Jurkat, Clone E6-1 (cell line): ENCODE measurements around the gene YARS2. TPM values are rescaled to one million over a fixed set of nuclear protein-coding genes. Genes with fewer than 3 reads are reported as not detected.

Experiments used
- DNase-seq: peaks from one replicate; pipeline ENCODE4 v3.0.0-alpha.2; 2011; ENCODE audit warnings: low read depth, low spot score
- H3K4me3 ChIP-seq: 2 replicates; pipeline ENCODE4 v1.5.1; 2011; ENCODE audit warnings: mild to moderate bottlenecking, low read length, control low read depth, moderate library complexity
- polyA plus RNA-seq: library from polyadenylated mRNA; unstranded; fragments of >200 nt; gene quantifications from one replicate; pipeline ENCODE4 v1.2.1, GENCODE V29; 2012; ENCODE audit warnings: missing spikeins; ENCODE audit not compliant: insufficient read length, insufficient read depth

Gene YARS2
- polyA plus RNA-seq = 46.5 TPM

GRCh38 chr12:32755654-32756475 lies at the start of gene YARS2:
Gene YARS2, minus strand, starts transcription at chr12:32755897. Its CDS starts 23 bp downstream, at chr12:32755874.
- peak within 1 kb of the TSS; percentile 96 for H3K4me3 ChIP-seq
- peak; percentile 98 for DNase-seq

DNA sequence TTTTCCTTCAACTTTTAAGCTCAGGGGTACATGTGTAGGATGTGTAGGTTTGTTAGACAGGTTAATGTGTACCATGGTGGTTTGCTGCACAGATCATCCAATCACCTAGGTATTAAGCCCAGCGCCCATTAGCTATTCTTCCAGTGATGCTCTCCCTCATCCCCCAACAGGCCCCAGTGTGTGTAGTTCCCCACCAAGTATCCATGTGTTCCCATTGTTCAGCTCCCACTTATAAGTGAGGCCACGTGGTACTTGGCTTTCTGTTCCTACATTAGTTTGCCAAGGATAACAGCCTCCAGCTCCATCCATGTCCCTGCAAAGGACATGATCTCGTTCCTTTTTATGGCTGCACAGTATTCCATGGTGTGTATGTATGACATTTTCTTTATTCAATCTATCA lies 48.6 kb upstream of the YARS2 start:
- no peak for DNase-seq
- no peak overlapping the region for H3K4me3 ChIP-seq

- no peak overlapping the region for H3K4me3 ChIP-seq
- DNase-seq = no peak
Measured at GRCh38 chr12:32801269-32801980, 45.7 kb upstream of the YARS2 start.

DNA sequence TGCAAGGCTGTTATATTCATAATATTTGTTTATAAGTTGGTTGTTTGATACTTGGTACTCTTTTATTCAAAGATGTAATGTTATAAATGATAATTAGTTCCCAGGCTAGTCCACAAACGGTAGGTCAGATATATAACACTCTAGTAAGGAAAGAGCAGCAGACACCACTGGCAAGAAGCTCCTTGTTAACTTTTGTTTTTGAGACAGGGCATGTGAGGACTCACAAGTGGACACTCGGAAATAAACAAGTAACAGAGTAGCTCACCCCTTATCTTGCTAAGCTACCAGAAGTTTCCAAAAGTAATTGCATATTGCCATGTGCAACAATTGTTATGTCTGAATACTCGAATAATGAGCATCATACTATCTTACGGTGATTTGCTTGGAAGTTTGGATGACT lies 38.6 kb upstream of the YARS2 start:
- H3K4me3 ChIP-seq = no peak overlapping the region
- DNase-seq = no peak

- DNase-seq = no peak
- H3K4me3 ChIP-seq = no peak overlapping the region
Measured at GRCh38 chr12:32789916-32790315, 34.2 kb upstream of the YARS2 start.

GRCh38 chr12:32789446-32789845 lies 33.7 kb upstream of the YARS2 start:
- DNase-seq = no peak
- no peak overlapping the region for H3K4me3 ChIP-seq

- H3K4me3 ChIP-seq = no peak overlapping the region
- no peak for DNase-seq
Measured at GRCh38 chr12:32788405-32788804, 32.7 kb upstream of the YARS2 start.

GRCh38 chr12:32785557-32785956 lies 29.9 kb upstream of the YARS2 start:
- no peak for DNase-seq
- no peak overlapping the region for H3K4me3 ChIP-seq

GRCh38 chr12:32783029-32783428 lies 27.3 kb upstream of the YARS2 start:
- DNase-seq = no peak
- no peak overlapping the region for H3K4me3 ChIP-seq

- no peak for DNase-seq
- H3K4me3 ChIP-seq = no peak overlapping the region
Measured at GRCh38 chr12:32780071-32780470, 24.4 kb upstream of the YARS2 start.

DNA sequence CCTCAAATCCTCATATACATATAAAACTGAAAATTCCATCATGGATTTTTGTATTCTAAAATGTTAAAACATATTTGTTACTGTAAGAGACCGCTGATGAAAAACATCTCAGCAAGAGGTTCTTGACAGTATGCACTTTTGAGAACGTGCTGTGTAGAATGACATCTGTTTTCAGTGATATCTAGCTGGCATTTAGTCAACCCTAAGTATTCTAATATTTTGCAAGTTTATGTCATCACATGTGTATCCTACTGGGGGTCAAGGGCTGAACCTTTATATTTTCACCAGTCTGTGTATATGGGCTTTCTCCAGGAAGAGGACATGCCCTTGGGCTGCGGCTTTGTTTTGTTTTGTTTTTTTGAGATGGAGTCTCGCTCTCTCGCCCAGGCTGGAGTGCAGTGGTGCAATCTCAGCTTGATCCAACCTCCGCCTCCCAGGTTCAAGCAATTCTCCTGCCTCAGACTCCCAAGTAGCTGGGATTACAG lies 22.0 kb upstream of the YARS2 start:
- no peak overlapping the region for H3K4me3 ChIP-seq
- DNase-seq = no peak

- no peak for DNase-seq
- no peak overlapping the region for H3K4me3 ChIP-seq
Measured at GRCh38 chr12:32777159-32777558, 21.5 kb upstream of the YARS2 start.

- H3K4me3 ChIP-seq = no peak overlapping the region
- DNase-seq = no peak
Measured at GRCh38 chr12:32776258-32776657, 20.6 kb upstream of the YARS2 start.

GRCh38 chr12:32773691-32774090 lies 18.0 kb upstream of the YARS2 start:
- no peak for DNase-seq
- H3K4me3 ChIP-seq = no peak overlapping the region

DNA sequence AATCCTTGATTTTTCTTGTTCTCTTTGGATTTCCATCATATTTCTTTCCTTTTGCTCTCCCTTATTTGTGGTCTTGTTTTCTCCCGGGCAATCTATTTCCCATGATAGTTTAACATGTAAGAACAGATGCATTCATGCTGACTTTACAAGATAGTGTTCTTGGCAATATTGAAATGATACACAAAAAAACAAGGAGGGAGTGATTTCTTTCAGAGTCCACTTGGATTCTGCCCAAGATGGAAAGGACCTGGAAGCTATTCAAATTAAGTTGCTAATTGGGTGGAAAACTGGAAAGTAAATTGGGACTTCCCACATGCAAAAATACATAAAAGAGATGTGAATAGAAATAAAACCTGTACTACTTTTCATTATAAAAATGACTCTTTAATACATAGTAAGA lies 14.4 kb upstream of the YARS2 start:
- DNase-seq = no peak
- H3K4me3 ChIP-seq = no peak overlapping the region

DNA sequence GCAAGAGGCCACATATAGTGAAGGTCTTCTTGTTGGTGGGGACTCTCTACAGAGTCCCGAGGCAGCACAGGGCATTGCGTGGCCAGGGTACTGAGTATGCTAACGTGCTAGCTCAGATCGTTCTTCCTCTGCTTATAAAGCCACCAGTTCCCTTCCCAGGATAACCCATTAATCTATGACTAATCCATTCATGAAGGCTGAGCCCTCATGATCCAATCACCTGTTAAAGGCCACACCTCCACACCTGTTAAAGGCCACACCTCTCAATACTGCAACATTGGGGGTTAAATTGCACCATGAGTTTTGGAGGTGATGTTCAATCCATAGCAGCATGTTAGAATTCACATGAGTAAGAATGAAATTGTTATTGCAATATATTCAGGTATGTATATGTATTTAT lies 12.8 kb upstream of the YARS2 start:
- no peak for DNase-seq
- no peak overlapping the region for H3K4me3 ChIP-seq

GRCh38 chr12:32765906-32766305 lies 10.2 kb upstream of the YARS2 start:
- DNase-seq = no peak
- no peak overlapping the region for H3K4me3 ChIP-seq

DNA sequence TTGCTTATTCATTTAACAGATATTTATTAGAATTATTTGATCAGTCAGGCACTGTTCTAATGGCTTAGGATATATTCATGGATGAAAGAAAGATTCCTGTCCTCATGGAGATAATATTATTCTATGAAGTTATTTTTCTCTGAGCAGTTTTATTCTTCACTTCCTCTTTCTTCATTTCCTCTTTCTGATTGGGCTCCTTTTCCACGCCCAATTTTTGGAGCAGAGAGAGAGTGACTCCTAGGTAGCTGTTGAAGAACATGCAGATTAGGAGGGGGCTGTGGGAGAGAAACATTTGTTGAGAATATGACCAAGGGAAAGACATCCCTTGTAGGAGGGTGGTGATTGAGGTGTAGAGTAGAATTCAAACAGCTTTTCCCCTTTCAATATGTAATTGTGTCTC lies 6.0 kb upstream of the YARS2 start:
- no peak for DNase-seq

DNA sequence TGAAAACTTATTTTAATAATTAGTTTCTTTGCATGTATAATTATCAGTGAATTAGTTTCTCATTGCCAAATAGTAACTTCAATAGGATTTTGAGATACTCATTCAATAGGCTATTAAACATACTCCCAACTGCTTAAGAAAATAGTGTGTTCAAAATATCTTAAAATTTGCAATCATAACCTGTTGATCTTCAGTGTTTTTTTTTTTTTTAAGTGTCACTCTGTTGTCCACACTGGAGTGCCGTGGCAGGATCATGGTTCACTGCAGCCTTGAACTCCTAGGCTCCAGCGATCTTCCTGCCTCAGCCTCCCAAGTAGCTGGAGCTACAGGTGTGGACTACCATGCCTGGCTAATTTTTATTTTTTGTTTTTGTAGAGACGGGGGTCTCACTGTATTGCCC lies 1.5 kb upstream of the YARS2 start:
- no peak overlapping the region for H3K4me3 ChIP-seq
- no peak for DNase-seq

More for the DNA sequence above, 6.0 kb upstream of the YARS2 start:
- no peak overlapping the region for H3K4me3 ChIP-seq

GRCh38 chr12:32756476-32757066 lies 874 bp upstream of the YARS2 start:
- DNase-seq = no peak
- H3K4me3 ChIP-seq = peak overlapping the region; percentile 96
